ENCODE measurements around the gene FANCF.

FANCF gene

GRCh38 chr11:22635689-22636088 is 10.1 kb upstream of the FANCF start:
- H3K4me1 ChIP-seq (ENCODE audit: control insufficient read depth, low read length): no peaks in the 10 kb centered on the region
- H3K36me3 ChIP-seq (ENCODE audit: control insufficient read depth, low read length): no peaks in the 10 kb centered on the region
- H3K4me2 ChIP-seq (ENCODE audit: low read length): no peak overlapping the region
- no peaks in the 10 kb centered on the region for H3F3A ChIP-seq (ENCODE audit: control insufficient read depth, insufficient read depth)
- H3K9me2 ChIP-seq (replicated peaks; ENCODE audit: control insufficient read depth, low read length): no peaks in the 10 kb centered on the region; the same call in 1 of the 2 replicates
- no peaks in the 10 kb centered on the region for H3K27me3 ChIP-seq (ENCODE audit: control insufficient read depth, low read length)
- no peak for TF ChIP-seq EZH2phosphoT487 (IDR thresholded peaks at IDR 0.05; ENCODE audit: borderline replicate concordance, low read length)
- TF ChIP-seq CTCF (IDR thresholded peaks at IDR 0.05; ENCODE audit: low read depth, low read length, poor library complexity, severe bottlenecking): no peak
- no peak overlapping the region for H3K4me3 ChIP-seq (ENCODE audit: low read length)
- H3K9me3 ChIP-seq (ENCODE audit: control insufficient read depth, insufficient read depth, low read length): no peaks in the 10 kb centered on the region
- H4K20me1 ChIP-seq (ENCODE audit: control insufficient read depth, insufficient read depth, low read depth, low read length): no peaks in the 10 kb centered on the region
- H3K79me2 ChIP-seq (ENCODE audit: control insufficient read depth, low read length): no peaks in the 10 kb centered on the region
- no peak overlapping the region for H3K27ac ChIP-seq (ENCODE audit: low read depth, low read length)

GRCh38 chr11:22634897-22635629 is 9.4 kb upstream of the FANCF start:
- Histone ChIP-seq H3K36me3 (ENCODE audit: control insufficient read depth, low read length) (no peaks in the 10 kb centered on the region), H3K27me3 (ENCODE audit: control insufficient read depth, low read length) (no peaks in the 10 kb centered on the region), H3K4me3 (ENCODE audit: low read length) (no peak overlapping the region), H3F3A (ENCODE audit: control insufficient read depth, insufficient read depth) (no peaks in the 10 kb centered on the region), H4K20me1 (ENCODE audit: control insufficient read depth, insufficient read depth, low read depth, low read length) (no peaks in the 10 kb centered on the region), H3K79me2 (ENCODE audit: control insufficient read depth, low read length) (no peaks in the 10 kb centered on the region), H3K4me1 (ENCODE audit: control insufficient read depth, low read length) (no peaks in the 10 kb centered on the region), H3K27ac (ENCODE audit: low read depth, low read length) (no peak overlapping the region), H3K4me2 (ENCODE audit: low read length) (no peak overlapping the region), H3K9me2 (replicated peaks; ENCODE audit: control insufficient read depth, low read length) (no peaks in the 10 kb centered on the region; the same call in 1 of the 2 replicates), H3K9me3 (ENCODE audit: control insufficient read depth, insufficient read depth, low read length) (no peaks in the 10 kb centered on the region)
- TF ChIP-seq CTCF (IDR thresholded peaks at IDR 0.05; ENCODE audit: low read depth, low read length, poor library complexity, severe bottlenecking): no peak
- no peak for TF ChIP-seq EZH2phosphoT487 (IDR thresholded peaks at IDR 0.05; ENCODE audit: borderline replicate concordance, low read length)

GRCh38 chr11:22633354-22633902 is 7.8 kb upstream of the FANCF start:
- Histone ChIP-seq H4K20me1 (ENCODE audit: control insufficient read depth, insufficient read depth, low read depth, low read length) (no peaks in the 10 kb centered on the region), H3K9me3 (ENCODE audit: control insufficient read depth, insufficient read depth, low read length) (no peaks in the 10 kb centered on the region), H3K27ac (ENCODE audit: low read depth, low read length) (no peak overlapping the region), H3K4me2 (ENCODE audit: low read length) (no peak overlapping the region), H3K79me2 (ENCODE audit: control insufficient read depth, low read length) (no peaks in the 10 kb centered on the region), H3K9me2 (replicated peaks; ENCODE audit: control insufficient read depth, low read length) (no peaks in the 10 kb centered on the region; the same call in 1 of the 2 replicates), H3F3A (ENCODE audit: control insufficient read depth, insufficient read depth) (no peaks in the 10 kb centered on the region), H3K4me3 (ENCODE audit: low read length) (no peak overlapping the region), H3K27me3 (ENCODE audit: control insufficient read depth, low read length) (no peaks in the 10 kb centered on the region), H3K36me3 (ENCODE audit: control insufficient read depth, low read length) (no peaks in the 10 kb centered on the region), H3K4me1 (ENCODE audit: control insufficient read depth, low read length) (no peaks in the 10 kb centered on the region)
- no peak for TF ChIP-seq EZH2phosphoT487 (IDR thresholded peaks at IDR 0.05; ENCODE audit: borderline replicate concordance, low read length)
- TF ChIP-seq CTCF (IDR thresholded peaks at IDR 0.05; ENCODE audit: low read depth, low read length, poor library complexity, severe bottlenecking): no peak

Measured in DOHH2 (cell line).